Astrocyte (in vitro differentiated cells and primary cell): ENCODE measurements around the gene SBF2. TPM values are rescaled to one million over a fixed set of nuclear protein-coding genes. Genes with fewer than 3 reads are reported as not detected.

Source experiments
- DNase-seq: peaks from one replicate; pipeline ENCODE4 v3.0.0-alpha.2; 2010; ENCODE audit warnings: low read depth
- FAIRE-seq: peaks from 2 replicates; lab custom pipeline; 2011; peaks lifted over from hg19 to GRCh38; lab: Jason Lieb, UNC
- H2AFZ ChIP-seq: 2 replicates; pipeline ENCODE4 v1.6.0; 2012; ENCODE audit warnings: low read depth, low read length, inconsistent platforms
- H3K27ac ChIP-seq: 2 replicates; pipeline ENCODE4 v1.5.1; 2011; ENCODE audit warnings: low read depth, low read length, inconsistent platforms
- H3K27me3 ChIP-seq: 2 replicates; pipeline ENCODE4 v1.6.0; 2011; ENCODE audit warnings: low read length, inconsistent platforms; ENCODE audit not compliant: insufficient read depth
- H3K36me3 ChIP-seq: 2 replicates; pipeline ENCODE4 v1.5.1; 2011; ENCODE audit warnings: low read length, inconsistent platforms; ENCODE audit not compliant: insufficient read depth
- H3K4me1 ChIP-seq: 2 replicates; pipeline ENCODE4 v1.5.1; 2011; ENCODE audit warnings: low read length, inconsistent platforms; ENCODE audit not compliant: insufficient read depth
- H3K4me2 ChIP-seq: 2 replicates; pipeline ENCODE4 v1.6.0; 2012; ENCODE audit warnings: low read length, inconsistent platforms
- H3K4me3 ChIP-seq: 2 replicates; pipeline ENCODE4 v1.5.1; 2011; ENCODE audit warnings: low read depth, mild to moderate bottlenecking, low read length, inconsistent platforms; ENCODE audit not compliant: insufficient read depth
- H3K79me2 ChIP-seq: 2 replicates; pipeline ENCODE4 v1.6.0; 2012; ENCODE audit warnings: mild to moderate bottlenecking, low read length, inconsistent platforms; ENCODE audit not compliant: insufficient read depth
- H3K9ac ChIP-seq: 2 replicates; pipeline ENCODE4 v1.6.0; 2012; ENCODE audit warnings: mild to moderate bottlenecking, low read length, inconsistent platforms
- H3K9me3 ChIP-seq: 2 replicates; pipeline ENCODE4 v1.5.1; 2012; ENCODE audit warnings: low read depth, mild to moderate bottlenecking, low read length, inconsistent platforms; ENCODE audit not compliant: insufficient read depth
- H4K20me1 ChIP-seq: 2 replicates; pipeline ENCODE4 v1.6.0; 2012; ENCODE audit warnings: low read length, inconsistent platforms; ENCODE audit not compliant: insufficient read depth
- H3K27ac Mint-ChIP-seq: one replicate; pipeline ENCODE4 v1.8.0; 2021; ENCODE audit warnings: mild to moderate bottlenecking, mixed read lengths; ENCODE audit not compliant: unreplicated experiment
- H3K27me3 Mint-ChIP-seq: one replicate; pipeline ENCODE4 v1.8.0; 2021; ENCODE audit warnings: low read depth, mixed read lengths; ENCODE audit not compliant: unreplicated experiment
- H3K36me3 Mint-ChIP-seq: one replicate; pipeline ENCODE4 v1.8.0; 2021; ENCODE audit warnings: low read depth, mixed read lengths; ENCODE audit not compliant: unreplicated experiment
- H3K4me1 Mint-ChIP-seq: one replicate; pipeline ENCODE4 v1.8.0; 2021; ENCODE audit warnings: low read depth, mixed read lengths; ENCODE audit not compliant: unreplicated experiment
- H3K4me3 Mint-ChIP-seq: one replicate; pipeline ENCODE4 v1.8.0; 2021; ENCODE audit warnings: mild to moderate bottlenecking, moderate library complexity, mixed read lengths; ENCODE audit not compliant: unreplicated experiment
- H3K9me3 Mint-ChIP-seq: one replicate; pipeline ENCODE4 v1.8.0; 2021; ENCODE audit warnings: mild to moderate bottlenecking, mixed read lengths; ENCODE audit not compliant: unreplicated experiment
- CTCF ChIP-seq: IDR thresholded peaks from 2 replicates; pipeline ENCODE4 v1.5.1; 2011; ENCODE audit warnings: low read depth, mild to moderate bottlenecking, inconsistent platforms, low read length, moderate library complexity; ENCODE audit not compliant: insufficient read depth
- EZH2 ChIP-seq: IDR thresholded peaks from 2 replicates; pipeline ENCODE4 v1.6.1; 2012; ENCODE audit warnings: mild to moderate bottlenecking, low read length, inconsistent platforms; ENCODE audit not compliant: insufficient read depth
- total RNA-seq: library from RNA; stranded (reverse); gene quantifications from 2 replicates; pipeline ENCODE4 v1.2.1, GENCODE V29; 2021

Gene SBF2
- total RNA-seq, 1 donor from 2014 or later = 50.0 TPM

GRCh38 chr11:10288881-10289764, 4.9 kb downstream of the SBF2 start:
- Mint-ChIP-seq H3K27me3 (no peaks in the 10 kb centered on the region), H3K4me1 (peaks cover 18% of the 10 kb centered on the region), H3K27ac (no peak overlapping the region), H3K36me3 (peaks cover 5% of the 10 kb centered on the region), H3K9me3 (no peaks in the 10 kb centered on the region), H3K4me3 (no peak overlapping the region)
- DNase-seq (no peak), FAIRE-seq (no peak)
- Histone ChIP-seq H3K4me1 (peaks cover 6% of the 10 kb centered on the region), H3K9ac (no peak overlapping the region), H3K36me3 (no peaks in the 10 kb centered on the region), H3K4me2 (no peak overlapping the region), H3K4me3 (no peak overlapping the region), H3K79me2 (peaks cover 81% of the 10 kb centered on the region), H2AFZ (no peak overlapping the region), H4K20me1 (peaks cover 49% of the 10 kb centered on the region), H3K27me3 (no peaks in the 10 kb centered on the region), H3K27ac (no peak overlapping the region), H3K9me3 (no peaks in the 10 kb centered on the region)
- TF ChIP-seq EZH2 (no peak), CTCF (no peak)

DNA sequence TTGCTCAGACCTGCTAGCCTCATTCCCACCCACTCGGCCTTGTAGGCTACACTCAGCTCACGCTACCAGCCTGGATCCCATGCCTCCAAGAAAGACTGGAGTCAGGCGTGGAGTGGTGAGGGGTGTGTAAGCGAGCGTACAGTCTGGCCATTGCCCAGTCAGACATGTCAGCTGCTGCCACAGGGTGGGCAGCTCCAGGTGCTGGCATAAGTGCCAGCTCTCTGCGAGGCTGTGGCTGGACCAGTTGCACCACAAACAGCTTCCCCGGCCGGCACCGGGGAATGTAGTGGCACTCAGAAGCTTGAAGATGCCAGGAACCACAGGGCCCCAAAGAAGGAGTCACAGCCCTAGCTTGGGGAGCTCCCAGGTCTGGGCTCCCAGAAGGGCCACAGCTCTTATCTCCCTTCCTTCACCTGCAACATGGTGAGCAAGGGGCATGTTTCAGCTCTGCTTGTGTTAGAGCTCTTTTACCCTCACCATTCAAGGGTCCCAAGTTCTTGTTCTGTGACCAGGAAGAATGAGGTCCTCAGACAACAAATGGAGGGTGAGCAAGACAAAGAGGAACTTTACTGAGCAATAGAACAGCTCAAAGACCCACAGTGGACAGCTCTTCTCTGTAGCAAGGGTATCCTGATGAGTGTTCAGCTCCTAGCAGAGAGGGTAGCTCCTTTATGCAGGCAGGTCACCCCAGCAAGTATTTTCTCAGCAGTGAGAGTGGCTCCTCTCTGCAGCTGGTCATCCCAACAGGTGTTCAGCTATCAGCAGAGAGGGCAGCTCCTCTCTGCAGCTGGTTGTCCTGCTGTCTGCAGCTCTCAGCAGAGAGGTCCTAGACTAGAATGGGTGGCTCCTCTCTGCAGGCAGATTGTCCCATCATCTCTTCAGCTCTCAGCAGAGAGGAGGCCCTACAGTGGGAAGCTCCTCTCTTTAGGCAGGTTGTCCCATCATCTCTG, 6.0 kb downstream of the SBF2 start:
- no peak overlapping the region for H3K9ac ChIP-seq
- no peak for FAIRE-seq

More for the DNA sequence above, 6.0 kb downstream of the SBF2 start:
- Histone ChIP-seq H3K36me3 (no peaks in the 10 kb centered on the region), H3K79me2 (peaks cover 85% of the 10 kb centered on the region), H3K27ac (no peak overlapping the region), H4K20me1 (peaks cover 54% of the 10 kb centered on the region), H3K4me1 (peaks cover 3% of the 10 kb centered on the region), H3K4me3 (no peak overlapping the region), H2AFZ (no peak overlapping the region), H3K9me3 (no peaks in the 10 kb centered on the region), H3K4me2 (no peak overlapping the region), H3K27me3 (no peaks in the 10 kb centered on the region)
- peaks cover 17% of the 10 kb centered on the region for H3K4me1 Mint-ChIP-seq
- H3K27me3 Mint-ChIP-seq = no peaks in the 10 kb centered on the region
- TF ChIP-seq EZH2 = no peak
- no peak for TF ChIP-seq CTCF
- no peak for DNase-seq
- no peak overlapping the region for H3K4me3 Mint-ChIP-seq
- H3K27ac Mint-ChIP-seq = no peak overlapping the region
- no peaks in the 10 kb centered on the region for H3K9me3 Mint-ChIP-seq
- H3K36me3 Mint-ChIP-seq = peaks cover 5% of the 10 kb centered on the region
